ENCODE data around the gene SERPINA1. TPM values are rescaled to one million over a fixed set of nuclear protein-coding genes. Genes with fewer than 3 reads are reported as not detected.
"Not testable (repeated sequence)": the region's sequence is repeated elsewhere in the genome, so short reads cannot be mapped to it uniquely, and the experiment has no call there.

SERPINA1 gene
- total RNA-seq, 2 experiments from 2014 or later: 0.27 to 0.55 TPM

DNA sequence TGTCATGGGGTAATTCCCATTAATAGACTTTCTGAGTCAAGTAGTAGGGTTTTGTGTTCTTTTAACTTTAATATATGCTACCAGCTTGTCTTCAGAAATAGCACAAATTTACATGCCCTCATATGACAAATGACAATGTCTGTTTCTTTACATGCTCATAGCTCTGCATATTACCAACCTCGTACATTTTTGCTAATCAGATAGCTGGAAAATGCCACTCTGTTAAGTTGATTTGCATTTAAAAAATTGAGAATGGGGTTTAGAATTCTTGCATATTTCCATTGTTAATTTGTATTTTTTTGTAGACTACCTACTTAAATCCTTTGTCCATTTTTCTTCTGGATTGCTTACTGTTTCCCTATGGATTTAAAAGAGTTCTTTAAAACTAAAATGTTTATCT is 31.2 kb downstream of the SERPINA1 start:
- ChIA-PET CTCF (no interaction called here), POLR2A (no interaction called here)

DNA sequence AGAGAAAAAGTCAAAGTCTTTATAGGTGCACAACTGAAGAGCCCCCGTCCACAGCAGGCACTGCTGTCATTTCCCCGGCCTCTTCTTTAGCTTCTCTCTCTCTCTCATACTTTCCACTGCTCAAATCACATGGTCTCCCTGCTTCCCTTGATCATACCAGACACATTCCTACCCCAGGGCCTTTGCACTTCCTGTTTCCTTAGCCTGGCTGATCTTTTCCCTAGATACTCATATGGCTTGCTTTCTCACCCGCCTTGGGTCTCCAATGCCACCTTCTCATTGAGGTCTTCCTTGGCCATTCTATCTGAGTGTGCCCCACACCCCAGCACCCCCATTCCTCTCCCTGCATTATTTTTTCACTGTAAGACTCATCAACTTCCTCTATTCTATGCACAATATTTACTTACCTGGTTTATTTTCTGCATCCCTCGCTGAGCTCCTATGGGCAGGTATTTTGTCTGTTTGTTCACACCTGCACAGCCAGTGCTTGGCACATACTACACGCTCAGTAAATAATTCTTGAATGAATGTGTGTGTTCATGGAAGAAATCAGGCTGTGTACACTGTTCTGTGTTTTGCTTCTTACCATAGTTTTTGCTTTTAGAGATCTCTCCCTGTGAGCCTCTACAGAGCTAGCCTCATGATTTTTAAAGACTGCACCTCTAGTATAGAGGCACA is 31.9 kb downstream of the SERPINA1 start:
- CTCF ChIA-PET: no interaction called here

DNA sequence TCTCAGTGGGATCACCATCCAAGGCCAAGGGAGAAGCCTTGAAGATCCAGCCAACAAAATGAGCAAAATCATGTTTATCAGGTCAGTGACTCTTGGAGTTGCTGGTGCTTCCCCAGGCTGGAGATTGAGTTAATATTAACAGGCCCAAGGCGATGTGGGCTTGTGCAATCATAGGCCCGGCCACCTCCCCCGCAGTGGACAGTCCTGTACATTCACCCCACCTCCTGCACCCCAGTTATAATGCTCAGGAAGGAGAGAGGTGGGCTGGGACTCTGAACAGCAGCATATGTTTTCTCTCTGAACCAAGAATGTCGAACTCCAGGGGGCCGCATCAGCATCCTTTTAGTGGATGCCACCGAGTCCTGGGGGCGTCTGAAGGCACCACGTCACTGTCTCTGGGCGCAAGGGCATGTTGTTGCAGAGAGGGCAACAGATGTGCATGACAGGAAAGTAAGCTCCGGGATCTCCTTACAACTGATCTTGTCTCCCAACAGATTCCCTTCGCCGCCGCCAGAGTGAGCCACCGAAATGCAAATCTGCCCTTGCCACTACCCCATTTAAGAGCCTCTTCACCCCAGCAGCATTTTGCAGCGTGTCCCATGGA is 33.1 kb downstream of the SERPINA1 start:
- ChIA-PET POLR2A (no interaction called here), CTCF (no interaction called here)

More for the DNA sequence above, 31.9 kb downstream of the SERPINA1 start:
- POLR2A ChIA-PET: no interaction called here

- CTCF ChIA-PET: no interaction called here
- POLR2A ChIA-PET: interaction anchor here (0.6 kb wide), 1 partner anchor 208 kb away, joined by 3 read pairs; no protein-coding TSS in a partner anchor
Measured at GRCh38 chr14:94354638-94355185, 33.7 kb downstream of the SERPINA1 start.

DNA sequence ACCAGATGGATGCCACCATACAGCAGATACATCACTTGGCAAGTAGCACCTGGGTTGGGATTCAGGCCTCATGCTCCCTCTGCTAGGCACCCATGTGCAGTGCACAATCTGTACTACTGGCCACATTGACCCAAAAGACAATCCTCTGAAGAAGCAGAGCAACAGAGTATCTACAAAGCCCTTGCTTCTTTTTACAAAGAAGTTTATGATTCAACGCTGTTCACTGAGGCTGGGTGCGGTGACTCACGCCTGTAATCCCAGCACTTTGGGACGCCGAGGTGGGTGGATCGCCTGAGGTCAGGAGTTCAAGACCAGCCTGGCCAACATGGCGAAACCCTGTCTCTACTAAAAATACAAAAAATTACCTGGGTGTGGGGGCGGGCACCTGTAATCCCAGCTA is 34.2 kb downstream of the SERPINA1 start:
- CTCF ChIA-PET: not testable (repeated sequence)
- POLR2A ChIA-PET: interaction anchor here (0.6 kb wide), 1 partner anchor 208 kb away, joined by 3 read pairs; no protein-coding TSS in a partner anchor

- CTCF ChIA-PET: no interaction called here
- POLR2A ChIA-PET: no interaction called here
Measured at GRCh38 chr14:94349276-94349675, 39.1 kb downstream of the SERPINA1 start.

DNA sequence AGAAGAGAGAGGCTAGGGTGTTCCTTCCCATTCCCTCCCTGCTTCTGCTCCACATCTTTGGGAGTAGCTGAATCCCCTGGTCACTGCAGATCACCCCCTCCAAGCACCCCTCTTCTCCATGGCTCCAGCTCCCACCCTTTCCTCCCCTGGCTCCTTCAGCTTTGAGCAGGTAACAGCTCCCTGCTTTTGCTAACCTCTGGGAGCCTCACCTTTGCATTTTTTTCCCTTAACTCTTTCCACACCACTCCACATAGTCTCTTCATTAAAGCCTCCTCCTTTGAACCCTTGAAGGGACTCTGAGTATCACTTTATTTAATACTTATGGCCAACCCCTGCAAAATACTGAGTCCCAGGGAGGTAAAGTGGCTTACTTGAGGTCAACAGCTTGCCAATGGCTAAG is 39.6 kb downstream of the SERPINA1 start:
- POLR2A ChIA-PET: no interaction called here
- CTCF ChIA-PET: no interaction called here

DNA sequence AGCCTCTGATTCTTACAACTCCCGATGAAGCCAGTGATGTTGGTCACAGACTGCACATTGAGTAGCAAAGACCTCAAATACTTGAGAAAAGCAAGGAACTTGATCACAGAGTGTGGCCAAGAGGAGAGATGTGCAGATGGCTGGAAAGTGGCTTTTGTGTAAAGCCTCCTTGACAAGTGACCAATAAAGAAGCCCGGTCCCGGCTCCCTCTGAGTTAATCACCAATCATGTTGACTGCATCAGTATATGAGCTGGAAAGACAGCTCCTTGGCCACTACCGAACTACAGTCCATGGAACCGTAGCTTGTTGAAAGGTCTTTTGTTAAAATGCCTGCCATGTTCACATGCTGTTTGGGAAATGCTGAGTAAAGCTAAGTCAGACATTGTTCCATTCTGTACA is 41.6 kb downstream of the SERPINA1 start:
- POLR2A ChIA-PET: interaction anchor here (1.0 kb wide), 1 partner anchor 44 kb away, joined by 3 read pairs; no protein-coding TSS in a partner anchor

DNA sequence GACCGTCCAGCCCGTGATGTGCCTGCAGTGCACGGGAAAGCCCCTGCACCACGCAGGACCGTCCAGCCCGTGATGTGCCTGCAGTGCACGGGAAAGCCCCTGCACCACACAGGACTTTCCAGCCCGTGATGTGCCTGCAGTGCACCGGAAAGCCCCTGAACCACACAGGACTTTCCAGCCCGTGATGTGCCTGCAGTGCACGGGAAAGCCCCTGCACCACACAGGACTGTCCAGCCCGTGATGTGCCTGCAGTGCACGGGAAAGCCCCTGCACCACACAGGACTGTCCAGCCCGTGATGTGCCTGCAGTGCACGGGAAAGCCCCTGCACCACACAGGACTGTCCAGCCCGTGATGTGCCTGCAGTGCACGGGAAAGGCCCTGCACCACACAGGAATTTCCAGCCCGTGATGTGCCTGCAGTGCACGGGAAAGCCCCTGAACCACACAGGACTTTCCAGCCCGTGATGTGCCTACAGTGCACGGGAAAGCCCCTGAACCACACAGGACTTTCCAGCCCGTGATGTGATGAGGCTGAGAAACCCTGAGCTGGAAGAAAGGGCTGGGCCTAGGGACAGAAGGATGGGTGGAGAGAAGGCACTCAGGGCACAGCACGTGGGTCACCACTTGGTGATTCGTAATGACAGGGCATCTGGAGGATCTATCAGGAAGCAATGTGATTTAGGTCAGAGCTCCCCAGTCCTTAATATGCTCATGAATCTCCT is 42.2 kb downstream of the SERPINA1 start:
- POLR2A ChIA-PET: interaction anchor here (1.0 kb wide), 1 partner anchor 45 kb away, joined by 3 read pairs; no protein-coding TSS in a partner anchor
- CTCF ChIA-PET: not testable (repeated sequence)

More for the DNA sequence above, 41.6 kb downstream of the SERPINA1 start:
- CTCF ChIA-PET: no interaction called here

DNA sequence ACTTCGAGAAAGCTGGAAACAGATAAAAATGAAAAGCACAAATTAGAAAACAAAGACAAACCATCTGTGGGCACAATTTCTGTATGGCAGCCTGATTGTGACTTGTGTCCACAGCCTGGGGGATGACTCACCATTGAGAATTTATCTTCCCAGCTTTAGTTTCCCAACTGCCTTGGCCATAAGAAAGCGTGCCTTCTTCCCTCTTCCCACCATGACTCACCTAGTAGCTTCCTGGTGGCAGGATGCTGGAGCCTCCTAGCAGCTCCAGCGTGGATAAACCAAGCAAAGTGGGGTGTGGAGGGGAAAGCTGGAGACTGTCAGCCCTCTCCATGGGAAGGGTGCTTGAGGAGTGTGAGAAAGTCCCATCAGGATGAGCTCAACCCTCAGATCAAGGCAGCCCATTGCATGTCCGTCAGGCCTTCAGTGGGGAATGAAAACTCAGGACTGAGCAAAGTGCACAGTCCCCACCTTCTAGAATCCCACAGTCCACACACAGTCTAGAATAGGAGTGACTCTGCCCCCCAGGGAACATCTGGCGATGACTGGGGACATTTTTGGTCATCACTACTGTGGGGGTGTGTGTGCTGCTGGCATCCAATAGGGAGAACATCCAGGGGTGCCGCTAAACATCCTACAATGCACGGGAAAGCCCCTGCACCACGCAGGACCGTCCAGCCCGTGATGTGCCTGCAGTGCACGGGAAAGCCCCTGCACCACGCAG is 42.9 kb downstream of the SERPINA1 start:
- ChIA-PET CTCF (no interaction called here), POLR2A (no interaction called here)

DNA sequence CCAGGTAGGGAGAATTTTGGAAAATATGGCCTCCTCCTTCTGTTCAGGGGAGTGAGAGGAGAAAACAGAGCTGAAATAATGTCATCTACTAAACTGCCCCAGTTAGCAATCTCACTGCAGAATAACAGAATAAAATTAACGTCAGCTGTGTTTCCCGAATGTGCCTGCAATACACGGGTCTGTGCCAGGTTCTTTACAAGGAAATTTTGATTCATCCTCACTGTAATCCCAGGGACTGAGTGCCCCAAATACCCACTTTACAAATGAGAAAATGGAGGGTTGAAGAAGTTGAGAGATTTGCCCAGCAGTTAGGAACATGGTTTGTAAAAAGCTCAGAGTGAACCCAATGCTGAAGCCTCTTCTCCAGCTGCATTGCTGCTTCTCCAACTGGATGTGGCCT is 44.0 kb downstream of the SERPINA1 start:
- CTCF ChIA-PET: no interaction called here
- POLR2A ChIA-PET: no interaction called here

- CTCF ChIA-PET: interaction anchor here (1.1 kb wide), 1 partner anchor 65 kb away, joined by 3 read pairs; no protein-coding TSS in a partner anchor
- POLR2A ChIA-PET: no interaction called here
Measured at GRCh38 chr14:94343238-94344005, 45.0 kb downstream of the SERPINA1 start.

GRCh38 chr14:94342334-94342934 is 46.0 kb downstream of the SERPINA1 start:
- CTCF ChIA-PET: interaction anchor here (1.1 kb wide), 1 partner anchor 66 kb away, joined by 3 read pairs; no protein-coding TSS in a partner anchor
- POLR2A ChIA-PET: no interaction called here

- ChIA-PET POLR2A (no interaction called here), CTCF (no interaction called here)
Measured at GRCh38 chr14:94341656-94342333, 46.6 kb downstream of the SERPINA1 start.

GRCh38 chr14:94340533-94340932 is 47.9 kb downstream of the SERPINA1 start:
- CTCF ChIA-PET: no interaction called here

DNA sequence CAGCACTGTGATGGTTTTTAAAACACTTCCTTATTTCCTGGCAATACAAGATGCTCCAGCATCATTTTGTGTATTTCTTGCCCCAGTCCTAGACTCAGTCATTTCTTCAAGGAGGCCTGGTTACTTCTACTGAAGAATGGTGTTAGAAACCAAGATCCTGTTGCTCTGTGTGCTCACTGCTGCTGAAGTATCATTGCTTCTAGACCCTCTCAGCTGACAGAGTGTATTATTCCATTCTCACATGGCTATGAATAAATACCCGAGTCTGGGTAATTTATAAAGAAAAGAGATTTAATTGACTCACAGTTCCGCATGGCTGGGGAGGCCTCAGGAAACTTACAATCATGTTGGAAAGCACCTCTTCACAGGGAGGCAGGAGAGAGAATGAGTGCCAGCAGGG is 50.4 kb downstream of the SERPINA1 start:
- ChIA-PET POLR2A (no interaction called here), CTCF (no interaction called here)

More at GRCh38 chr14:94340533-94340932, 47.9 kb downstream of the SERPINA1 start:
- POLR2A ChIA-PET: no interaction called here

GRCh38 chr14:94337274-94337673 is 51.1 kb downstream of the SERPINA1 start:
- CTCF ChIA-PET: no interaction called here

GRCh38 chr14:94334872-94335271 is 53.5 kb downstream of the SERPINA1 start:
- POLR2A ChIA-PET: no interaction called here
- CTCF ChIA-PET: no interaction called here

More at GRCh38 chr14:94337274-94337673, 51.1 kb downstream of the SERPINA1 start:
- POLR2A ChIA-PET: no interaction called here

Data from activated CD8-positive, alpha-beta memory T cell treated with anti-CD3 and anti-CD28 coated beads for 36 hours (primary cell).